H1 (cell line): ENCODE results near the gene ALS2CL. TPM values are rescaled to one million over a fixed set of nuclear protein-coding genes. Genes with fewer than 3 reads are reported as not detected.

Experiments used
- CTCF ChIA-PET: fragments of 300-600 bp; sonication (Branson Sonifier 250); formaldehyde crosslinking; loops from one replicate; lab custom pipeline; 2021; ENCODE audit not compliant: partially characterized antibody; lab: Charles Lee
- POLR2A ChIA-PET: fragments of 300-600 bp; sonication (Branson Sonifier 250); formaldehyde crosslinking; loops from one replicate; lab custom pipeline; 2021; ENCODE audit warnings: inconsistent platforms; ENCODE audit not compliant: partially characterized antibody; lab: Charles Lee
- DNase-seq, 2 experiments: peaks; one replicate each; pipeline versions ENCODE4 v3.0.0 to v3.0.0-alpha.2; 2010 to 2022; ENCODE audit warnings: low spot score in 2 of 2, low read depth in 1 of 2, mixed read lengths in 1 of 2
- FAIRE-seq: peaks from 2 replicates; lab custom pipeline; 2011; peaks lifted over from hg19 to GRCh38; lab: Jason Lieb, UNC
- H2AFZ ChIP-seq: 2 replicates; pipeline ENCODE4 v1.8.1; 2012; ENCODE audit warnings: low read length, inconsistent platforms
- H2AK5ac ChIP-seq: 2 replicates; pipeline ENCODE4 v1.6.1; 2013; ENCODE audit warnings: low read depth, low read length
- H2BK120ac ChIP-seq: replicated peaks from 2 replicates; pipeline ENCODE3; 2013; ENCODE audit warnings: low read depth, low read length, inconsistent platforms
- H2BK12ac ChIP-seq: 2 replicates; pipeline ENCODE4 v1.6.1; 2013; ENCODE audit warnings: low read depth, low read length
- H2BK15ac ChIP-seq: 2 replicates; pipeline ENCODE4 v1.6.1; 2013; ENCODE audit warnings: low read length
- H2BK20ac ChIP-seq: 2 replicates; pipeline ENCODE4 v1.6.1; 2013; ENCODE audit warnings: low read length
- H2BK5ac ChIP-seq: 2 replicates; pipeline ENCODE4 v1.6.1; 2013; ENCODE audit warnings: low read depth, low read length
- H3K14ac ChIP-seq: 2 replicates; pipeline ENCODE4 v1.6.1; 2013; ENCODE audit warnings: inconsistent platforms; ENCODE audit not compliant: insufficient read length
- H3K18ac ChIP-seq: 2 replicates; pipeline ENCODE4 v1.6.1; 2013; ENCODE audit warnings: low read length; ENCODE audit errors: extremely low read depth
- H3K23ac ChIP-seq: 2 replicates; pipeline ENCODE4 v1.6.1; 2013; ENCODE audit warnings: inconsistent platforms; ENCODE audit not compliant: insufficient read length
- H3K23me2 ChIP-seq: 2 replicates; pipeline ENCODE4 v1.6.1; 2013; ENCODE audit warnings: low read depth, low read length
- H3K27ac ChIP-seq: 2 replicates; pipeline ENCODE4 v1.6.1; 2011; ENCODE audit warnings: low read depth, low read length, inconsistent platforms
- H3K27me3 ChIP-seq, 4 experiments: replicated peaks in 1 of 4; 1 replicate in 1 of 4; 2 replicates in 3 of 4; pipeline versions ENCODE4 v1.6.1 to v1.8.1; 2011 to 2013; ENCODE audit warnings: low read length in 3 of 4, mild to moderate bottlenecking in 3 of 4, inconsistent platforms in 2 of 4, mixed read lengths in 2 of 4, moderate library complexity in 1 of 4; ENCODE audit not compliant: control insufficient read depth in 3 of 4, insufficient read depth in 3 of 4; ENCODE audit errors: extremely low read depth in 1 of 4
- H3K36me3 ChIP-seq, 4 experiments: 2 replicates each; pipeline versions ENCODE4 v1.6.1 to v1.8.1; 2011 to 2013; ENCODE audit warnings: mild to moderate bottlenecking in 4 of 4, low read length in 3 of 4, moderate library complexity in 2 of 4, control low read depth in 1 of 4, inconsistent platforms in 1 of 4; ENCODE audit not compliant: insufficient read depth in 4 of 4, control insufficient read depth in 2 of 4
- H3K4ac ChIP-seq: replicated peaks from 2 replicates; pipeline ENCODE3; 2013; ENCODE audit warnings: low read length, low read depth, mixed read lengths, inconsistent platforms; ENCODE audit not compliant: insufficient read length
- H3K4me1 ChIP-seq, 4 experiments: replicated peaks in 1 of 4; 1 replicate in 1 of 4; 2 replicates in 3 of 4; pipeline versions ENCODE4 v1.6.1 to v1.8.1; 2011 to 2013; ENCODE audit warnings: low read length in 3 of 4, inconsistent platforms in 2 of 4, mixed read lengths in 1 of 4; ENCODE audit not compliant: insufficient read depth in 4 of 4, control insufficient read depth in 3 of 4
- H3K4me2 ChIP-seq, 2 experiments: 2 replicates each; pipeline versions ENCODE4 v1.6.1 to v1.8.1; 2011 to 2013; ENCODE audit warnings: low read depth in 2 of 2, low read length in 2 of 2, control low read depth in 1 of 2, inconsistent platforms in 1 of 2, mild to moderate bottlenecking in 1 of 2; ENCODE audit not compliant: insufficient read depth in 1 of 2
- H3K4me3 ChIP-seq, 4 experiments: fragments of 200-600, 300-600 bp in 1 of 4; sonication (generic), shearing (Covaris generic), sonication (Bioruptor Twin) in 1 of 4; 2 replicates each; pipeline versions ENCODE4 v1.5.1 to v1.8.1; 2011 to 2016; ENCODE audit warnings: low read length in 4 of 4, low read depth in 3 of 4, control low read depth in 2 of 4, inconsistent platforms in 2 of 4, mild to moderate bottlenecking in 2 of 4, mixed read lengths in 1 of 4, moderate library complexity in 1 of 4; ENCODE audit not compliant: insufficient read depth in 2 of 4; ENCODE audit errors: extremely low read depth in 1 of 4
- H3K56ac ChIP-seq: replicated peaks from 2 replicates; pipeline ENCODE3; 2013; ENCODE audit warnings: low read depth, mild to moderate bottlenecking, mixed read lengths, low read length, inconsistent platforms; ENCODE audit not compliant: insufficient read length
- H3K79me1 ChIP-seq: 2 replicates; pipeline ENCODE4 v1.6.1; 2013; ENCODE audit warnings: low read depth, low read length, control low read depth
- H3K79me2 ChIP-seq, 2 experiments: 2 replicates each; pipeline versions ENCODE4 v1.6.1 to v1.8.1; 2012 to 2013; ENCODE audit warnings: low read length in 2 of 2, mild to moderate bottlenecking in 2 of 2, inconsistent platforms in 1 of 2; ENCODE audit not compliant: insufficient read depth in 2 of 2, control insufficient read depth in 1 of 2
- H3K9ac ChIP-seq, 4 experiments: replicated peaks in 1 of 4; 1 replicate in 1 of 4; 2 replicates in 3 of 4; pipeline versions ENCODE4 v1.6.1 to v1.8.1; 2011 to 2013; ENCODE audit warnings: low read depth in 3 of 4, low read length in 3 of 4, control low read depth in 2 of 4, mild to moderate bottlenecking in 2 of 4, moderate library complexity in 2 of 4, inconsistent platforms in 1 of 4; ENCODE audit errors: extremely low read depth in 1 of 4
- H3K9me3 ChIP-seq, 2 experiments: 2 replicates each; pipeline versions ENCODE4 v1.6.1 to v1.8.1; 2012 to 2013; ENCODE audit warnings: mild to moderate bottlenecking in 2 of 2, moderate library complexity in 2 of 2, control low read depth in 1 of 2, inconsistent platforms in 1 of 2, low read depth in 1 of 2, low read length in 1 of 2, mixed read lengths in 1 of 2; ENCODE audit not compliant: insufficient read depth in 2 of 2
- H4K20me1 ChIP-seq, 2 experiments: replicated peaks in 1 of 2; 2 replicates each; pipeline versions ENCODE3 to v1.8.1; 2011 to 2013; ENCODE audit warnings: inconsistent platforms in 2 of 2, low read length in 2 of 2, mild to moderate bottlenecking in 1 of 2; ENCODE audit not compliant: insufficient read depth in 2 of 2, control insufficient read depth in 1 of 2
- H4K5ac ChIP-seq: 2 replicates; pipeline ENCODE4 v1.6.1; 2013; ENCODE audit warnings: low read length, low read depth, mixed read lengths, inconsistent platforms; ENCODE audit not compliant: insufficient read length
- H4K8ac ChIP-seq: 2 replicates; pipeline ENCODE4 v1.8.0; 2013; ENCODE audit warnings: mild to moderate bottlenecking, moderate library complexity, low read length, inconsistent platforms; ENCODE audit not compliant: insufficient read depth; ENCODE audit errors: extremely low read depth
- H4K91ac ChIP-seq: replicated peaks from 2 replicates; pipeline ENCODE3; 2013; ENCODE audit warnings: low read length, mixed read lengths, inconsistent platforms; ENCODE audit not compliant: insufficient read length
- ASH2L ChIP-seq: fragments of 200-600, 300-600 bp; sonication (generic); IDR thresholded peaks from one replicate; pipeline ENCODE4 v1.7.1; 2017; ENCODE audit warnings: low read length
- CBX5 ChIP-seq: fragments of 300-800, 300-1000 bp; sonication (generic); IDR thresholded peaks from 2 replicates; pipeline ENCODE4 v1.7.1; 2016; ENCODE audit warnings: antibody characterized with exemption, low read length, low read depth
- EP300 ChIP-seq, 2 experiments: IDR thresholded peaks; 1 replicate in 1 of 2; 2 replicates in 1 of 2; pipeline ENCODE4 v1.6.1; 2011 to 2012; ENCODE audit warnings: low read depth in 2 of 2, low read length in 2 of 2, mild to moderate bottlenecking in 2 of 2, borderline replicate concordance in 1 of 2, inconsistent platforms in 1 of 2, moderate library complexity in 1 of 2
- EZH2 ChIP-seq: fragments of 200-600 bp; sonication (generic); IDR thresholded peaks from 2 replicates; pipeline ENCODE4 v1.7.1; 2012; ENCODE audit warnings: low read depth, mild to moderate bottlenecking, moderate library complexity, low read length, inconsistent platforms; ENCODE audit not compliant: severe bottlenecking
- HDAC2 ChIP-seq, 2 experiments: fragments of 300-600 bp in 1 of 2; sonication (generic) in 1 of 2; IDR thresholded peaks; 2 replicates each; pipeline ENCODE4 v1.6.1; 2011 to 2012; ENCODE audit warnings: low read depth in 2 of 2, low read length in 2 of 2, mild to moderate bottlenecking in 2 of 2, moderate library complexity in 2 of 2, borderline replicate concordance in 1 of 2, inconsistent platforms in 1 of 2
- JUN ChIP-seq: IDR thresholded peaks from 2 replicates; pipeline ENCODE4 v1.6.1; 2011; ENCODE audit warnings: low read depth, mild to moderate bottlenecking, improper control_type of control experiment, low read length
- JUND ChIP-seq: IDR thresholded peaks from 2 replicates; pipeline ENCODE4 v1.6.1; 2011; ENCODE audit warnings: mild to moderate bottlenecking, improper control_type of control experiment, low read length
- KDM5A ChIP-seq: fragments of 200-600 bp; IDR thresholded peaks from 2 replicates; pipeline ENCODE4 v1.7.1; 2012; ENCODE audit warnings: mild to moderate bottlenecking, low read length, inconsistent platforms, mixed read lengths
- NANOG ChIP-seq: IDR thresholded peaks from 2 replicates; pipeline ENCODE4 v1.6.1; 2011; ENCODE audit warnings: low read length, low read depth, mild to moderate bottlenecking, inconsistent platforms; ENCODE audit not compliant: insufficient read depth, poor library complexity, severe bottlenecking
- WGBS, 2 experiments: shearing (Covaris generic) in 1 of 2; methylation state at CpG; one replicate each; pipeline versions ENCODE4 v1.1.6 to v1.1.7; 2013 to 2015; ENCODE audit warnings: low lambda C conversion rate in 2 of 2, mixed read lengths in 2 of 2, inconsistent platforms in 1 of 2, low coverage in 1 of 2, missing lambda C conversion rate in 1 of 2; ENCODE audit not compliant: insufficient replicate concordance in 2 of 2, insufficient coverage in 1 of 2, insufficient read length in 1 of 2; ENCODE audit errors: extremely low coverage in 1 of 2, missing lambda C conversion rate in 1 of 2; 5-methylcytosine and 5-hydroxymethylcytosine counted together
- polyA plus RNA-seq, 7 experiments: library from polyadenylated mRNA; depleted of rRNA in 3 of 7; stranded (reverse) in 5 of 7; unstranded in 2 of 7; fragments of >200 nt in 5 of 7; fragments of 200-250 nt in 2 of 7; gene quantifications; 1 replicate in 5 of 7; 2 replicates in 1 of 7; 4 replicates in 1 of 7; pipeline versions ENCODE4 v1.2.1 to v1.2.3, GENCODE V29; 2011 to 2013; ENCODE audit warnings: missing spikeins in 2 of 7, mixed read lengths in 2 of 7
- total RNA-seq: library from RNA; stranded (reverse); fragmentation: NEBNext Ultra II Directional; extraction: Animal tissue kit (Norgen Biotek cat#: 25700); gene quantifications from 2 replicates; pipeline ENCODE4 v1.2.1, GENCODE V29; 2021
- TF ChIP-seq, protein P1 (sequence below), 3 experiments: IDR thresholded peaks; 1 replicate in 2 of 3; 2 replicates in 1 of 3; pipeline versions ENCODE4 v1.5.1 to v1.6.1; 2011; ENCODE audit warnings: low read length in 3 of 3, mild to moderate bottlenecking in 3 of 3, inconsistent platforms in 2 of 3, low read depth in 1 of 3, moderate library complexity in 1 of 3; ENCODE audit not compliant: insufficient read depth in 1 of 3; ENCODE audit errors: control extremely low read depth in 1 of 3

Gene ALS2CL
- total and polyA plus RNA-seq, 2 of the 8 experiments (the other 6 are each of a cell fraction or from before 2014, with no cell fraction given), result 4.8 to 5.4 TPM

DNA sequence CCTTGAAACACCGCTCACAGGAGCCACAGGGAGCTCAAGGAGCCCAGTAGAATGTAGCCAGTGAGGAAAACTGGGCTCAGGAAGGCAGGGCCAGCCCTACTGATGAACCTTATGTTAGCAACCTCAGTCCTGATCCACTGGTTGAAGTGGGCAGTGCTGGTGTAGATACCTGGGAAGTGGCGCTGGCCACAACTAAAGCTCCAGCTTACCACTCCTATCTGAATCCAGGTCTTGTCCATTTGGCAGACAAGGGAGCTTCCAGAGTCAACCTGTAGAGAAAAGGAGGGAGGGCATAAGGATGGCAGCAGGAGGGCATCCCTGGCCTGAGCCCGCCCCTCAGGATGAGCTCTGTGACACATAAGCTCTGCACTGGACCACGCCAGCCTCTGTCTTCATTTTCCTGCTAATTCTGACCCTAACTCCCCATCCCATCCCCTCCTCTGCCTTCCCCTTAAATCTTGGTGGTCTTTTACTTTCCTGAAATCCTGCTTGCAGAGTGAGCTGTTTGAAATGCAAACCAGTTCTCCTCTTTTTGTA is 26.3 kb upstream of the ALS2CL start:
- POLR2A ChIA-PET, result interaction anchor here (0.8 to 1.4 kb wide), 4 partner anchors 26 to 146 kb away, joined by 3 read pairs; no protein-coding TSS in a partner anchor
- 85% methylated on average over 4 of the region's 4 CpGs; no CpG with 5 or more reads in 1 of the 2 experiments for WGBS, 2 experiments
- Histone ChIP-seq H4K8ac (no peak overlapping the region), H3K9me3 (no peaks in the 10 kb centered on the region; a peak in 1 of 4 replicates), H3K4ac (no peak overlapping the region), H3K79me1 (no peaks in the 10 kb centered on the region), H2BK5ac (no peak overlapping the region), H4K5ac (no peak overlapping the region), H3K56ac (no peak overlapping the region), H3K27ac (no peak overlapping the region), H4K91ac (no peak overlapping the region), H2BK12ac (no peak overlapping the region), H2AK5ac (no peak overlapping the region), H3K23me2 (no peaks in the 10 kb centered on the region), H3K18ac (no peak overlapping the region), H3K27me3 (no peaks in the 10 kb centered on the region; a peak in 1 of 7 replicates), H3K4me1 (no peaks in the 10 kb centered on the region; a peak in 1 of 7 replicates), H3K9ac (no peak overlapping the region), H2BK20ac (no peak overlapping the region), H3K4me3 (no peak overlapping the region), H4K20me1 (no peaks in the 10 kb centered on the region), H3K14ac (no peak overlapping the region), H3K79me2 (no peaks in the 10 kb centered on the region), H3K23ac (no peak overlapping the region), H3K4me2 (no peak overlapping the region), H3K36me3 (no peaks in the 10 kb centered on the region; a peak in 1 of 8 replicates), H2BK15ac (no peak overlapping the region), H2BK120ac (no peak overlapping the region), H2AFZ (no peak overlapping the region)
- CTCF ChIA-PET, result interaction anchor here (0.6 to 6.4 kb wide), 24 partner anchors 9 to 325 kb away, joined by 3 to 59 read pairs (median 4); no protein-coding TSS in a partner anchor
- no peak for DNase-seq
- FAIRE-seq, result no peak
- TF ChIP-seq, protein P1, sequence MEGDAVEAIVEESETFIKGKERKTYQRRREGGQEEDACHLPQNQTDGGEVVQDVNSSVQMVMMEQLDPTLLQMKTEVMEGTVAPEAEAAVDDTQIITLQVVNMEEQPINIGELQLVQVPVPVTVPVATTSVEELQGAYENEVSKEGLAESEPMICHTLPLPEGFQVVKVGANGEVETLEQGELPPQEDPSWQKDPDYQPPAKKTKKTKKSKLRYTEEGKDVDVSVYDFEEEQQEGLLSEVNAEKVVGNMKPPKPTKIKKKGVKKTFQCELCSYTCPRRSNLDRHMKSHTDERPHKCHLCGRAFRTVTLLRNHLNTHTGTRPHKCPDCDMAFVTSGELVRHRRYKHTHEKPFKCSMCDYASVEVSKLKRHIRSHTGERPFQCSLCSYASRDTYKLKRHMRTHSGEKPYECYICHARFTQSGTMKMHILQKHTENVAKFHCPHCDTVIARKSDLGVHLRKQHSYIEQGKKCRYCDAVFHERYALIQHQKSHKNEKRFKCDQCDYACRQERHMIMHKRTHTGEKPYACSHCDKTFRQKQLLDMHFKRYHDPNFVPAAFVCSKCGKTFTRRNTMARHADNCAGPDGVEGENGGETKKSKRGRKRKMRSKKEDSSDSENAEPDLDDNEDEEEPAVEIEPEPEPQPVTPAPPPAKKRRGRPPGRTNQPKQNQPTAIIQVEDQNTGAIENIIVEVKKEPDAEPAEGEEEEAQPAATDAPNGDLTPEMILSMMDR (IDR thresholded peaks at IDR 0.05; ENCODE audit: control extremely low read depth in 1 of 3, insufficient read depth in 1 of 3, low read depth in 1 of 3, low read length in 3 of 3), result no peak
- no peak for TF ChIP-seq EP300 (IDR thresholded peaks at IDR 0.05; ENCODE audit: borderline replicate concordance in 1 of 2, low read depth in 2 of 2, low read length in 2 of 2)
- no peak for TF ChIP-seq KDM5A
- no peak for TF ChIP-seq HDAC2 (IDR thresholded peaks at IDR 0.05; ENCODE audit: borderline replicate concordance in 1 of 2, low read depth in 2 of 2, low read length in 2 of 2)
- no peak for TF ChIP-seq JUND
- TF ChIP-seq EZH2, result no peak
- no peak for TF ChIP-seq NANOG
- no peak for TF ChIP-seq JUN
- TF ChIP-seq CBX5, result no peak
- TF ChIP-seq ASH2L, result no peak
